ENCODE data around the gene IL17RB.

IL17RB gene

GRCh38 chr3:53846134-53846850 is at the start of gene IL17RB, which contains the start of gene CHDH:
IL17RB (plus strand) TSS chr3:53846568; CDS start chr3:53846589, 21 bp downstream.
CHDH (minus strand) TSS chr3:53846419; CDS start chr3:53824008, 22,411 bp downstream.
- no peak for DNase-seq (ENCODE audit: low read depth in 2 of 2, low spot score in 1 of 2)

GRCh38 chr3:53798144-53798543 is 48.2 kb upstream of the IL17RB start:
- no peak for DNase-seq (ENCODE audit: low read depth in 2 of 2, low spot score in 1 of 2)

- no peak for DNase-seq (ENCODE audit: low read depth in 2 of 2, low spot score in 1 of 2)
Measured at GRCh38 chr3:53799338-53799865, 47.0 kb upstream of the IL17RB start.

GRCh38 chr3:53800041-53800906 is 46.1 kb upstream of the IL17RB start:
- no peak for DNase-seq (ENCODE audit: low read depth in 2 of 2, low spot score in 1 of 2)

- no peak for DNase-seq (ENCODE audit: low read depth in 2 of 2, low spot score in 1 of 2)
Measured at GRCh38 chr3:53801319-53801718, 45.0 kb upstream of the IL17RB start.

GRCh38 chr3:53802256-53802880 is 44.0 kb upstream of the IL17RB start:
- no peak for DNase-seq (ENCODE audit: low read depth in 2 of 2, low spot score in 1 of 2)

GRCh38 chr3:53803124-53803815 is 43.1 kb upstream of the IL17RB start:
- no peak for DNase-seq (ENCODE audit: low read depth in 2 of 2, low spot score in 1 of 2)

- no peak for DNase-seq (ENCODE audit: low read depth in 2 of 2, low spot score in 1 of 2)
Measured at GRCh38 chr3:53803816-53804695, 42.3 kb upstream of the IL17RB start.

- DNase-seq (ENCODE audit: low read depth in 2 of 2, low spot score in 1 of 2): no peak
Measured at GRCh38 chr3:53804697-53805462, 41.5 kb upstream of the IL17RB start.

- DNase-seq (ENCODE audit: low read depth in 2 of 2, low spot score in 1 of 2): no peak
Measured at GRCh38 chr3:53805463-53806159, 40.8 kb upstream of the IL17RB start.

- DNase-seq (ENCODE audit: low read depth in 2 of 2, low spot score in 1 of 2): no peak
Measured at GRCh38 chr3:53806182-53807116, 39.9 kb upstream of the IL17RB start.

- DNase-seq (ENCODE audit: low read depth in 2 of 2, low spot score in 1 of 2): no peak
Measured at GRCh38 chr3:53807117-53807810, 39.1 kb upstream of the IL17RB start.

- no peak for DNase-seq (ENCODE audit: low read depth in 2 of 2, low spot score in 1 of 2)
Measured at GRCh38 chr3:53808496-53808895, 37.9 kb upstream of the IL17RB start.

GRCh38 chr3:53809267-53809666 is 37.1 kb upstream of the IL17RB start:
- no peak for DNase-seq (ENCODE audit: low read depth in 2 of 2, low spot score in 1 of 2)

- no peak for DNase-seq (ENCODE audit: low read depth in 2 of 2, low spot score in 1 of 2)
Measured at GRCh38 chr3:53809764-53810400, 36.5 kb upstream of the IL17RB start.

- DNase-seq (ENCODE audit: low read depth in 2 of 2, low spot score in 1 of 2): no peak
Measured at GRCh38 chr3:53811143-53811927, 35.0 kb upstream of the IL17RB start.

Data from stimulated activated CD8-positive, alpha-beta memory T cell treated with anti-CD3 and anti-CD28 coated beads, Interleukin-4, amount 100 ng/mL, for 4 hours (primary cell).